NCI-H2081 (cell line): ENCODE measurements around the gene TGFB3.
"Not testable (repeated sequence)": the region's sequence is repeated elsewhere in the genome, so short reads cannot be mapped to it uniquely, and the experiment has no call there.

Experiments used
- DNase-seq, 2 experiments: peaks; one replicate each; lab custom pipeline; 2025; lab: John Stamatoyannopoulos, UW

TGFB3 gene

DNA sequence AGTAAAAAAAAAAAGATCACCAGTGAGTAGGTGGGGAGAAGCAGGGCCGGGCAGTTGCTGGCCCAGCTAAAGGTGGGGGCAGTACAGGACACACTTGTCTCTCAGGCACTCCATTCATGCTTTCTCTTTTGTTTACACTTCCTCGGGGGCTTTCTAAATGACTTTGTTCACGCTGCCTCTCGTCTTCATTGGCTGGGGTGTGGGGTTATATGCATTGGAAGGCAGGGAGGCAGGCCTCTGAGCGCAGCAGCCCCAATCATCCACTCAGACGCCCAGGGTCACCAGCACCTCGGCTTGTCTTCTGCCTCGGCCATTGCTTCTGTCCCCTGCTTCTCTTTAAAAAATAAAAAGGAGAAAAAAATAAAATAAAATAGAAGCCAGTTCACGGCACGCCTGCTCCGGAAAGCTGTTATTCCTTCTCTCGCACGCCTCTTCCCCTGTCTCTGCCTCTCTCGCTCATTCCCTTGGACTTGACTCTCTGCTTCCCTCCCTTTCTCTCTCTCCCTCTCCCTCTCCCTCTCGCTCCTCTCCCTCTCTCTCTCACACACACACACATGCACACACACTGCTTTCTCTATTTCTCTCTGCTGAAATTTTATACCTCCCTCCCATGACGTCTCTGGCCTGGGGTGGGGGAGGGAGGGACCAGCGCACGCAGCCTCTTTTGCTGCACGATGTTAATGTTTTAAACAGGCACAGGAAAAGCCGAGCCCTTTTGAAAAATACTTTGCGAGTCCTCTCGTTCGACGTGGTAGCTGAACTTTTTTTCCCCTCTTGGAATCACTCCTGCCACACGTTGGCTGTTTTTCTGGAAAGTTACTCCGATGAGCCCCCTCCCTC lies at the start of gene TGFB3:
TSS of gene TGFB3 (minus strand) at position 570 of the 840 bp plus-strand sequence. CDS start 1,102 bp downstream, outside the sequence.
- peak; percentile 25 to 39 for DNase-seq

DNA sequence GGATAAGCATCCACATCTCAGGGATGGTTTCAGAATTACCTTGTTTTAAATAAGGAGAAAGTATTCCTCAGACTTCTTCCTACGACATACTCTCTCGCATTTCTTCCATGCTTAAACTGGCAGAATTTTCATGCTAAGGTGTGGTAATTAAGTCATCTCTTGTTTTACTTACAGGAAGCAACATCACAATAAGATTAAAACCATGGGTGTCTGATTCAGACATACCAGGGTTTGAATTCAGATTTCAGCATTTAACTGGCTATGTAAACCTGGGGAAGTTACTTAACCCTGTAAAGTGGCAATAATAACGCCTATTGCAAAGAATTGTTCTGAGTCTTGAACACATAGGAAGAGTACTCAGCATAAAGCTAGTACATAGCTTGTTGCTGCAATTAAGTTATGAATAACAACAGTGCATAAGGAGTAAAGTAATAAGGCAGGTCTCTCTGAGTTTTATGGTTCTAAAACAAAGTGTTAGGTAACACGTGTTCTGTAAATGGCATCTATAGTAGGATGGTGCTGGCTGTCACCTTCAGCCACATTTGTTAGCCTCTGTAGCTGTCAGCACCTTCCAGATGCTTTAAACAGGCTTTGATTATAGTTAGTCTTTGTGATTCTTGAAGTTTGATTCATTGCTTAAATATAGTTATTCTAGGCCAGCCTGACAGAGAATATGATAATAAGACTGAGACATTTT lies 42.6 kb upstream of the TGFB3 start:
- DNase-seq: no peak

GRCh38 chr14:76023757-76024156 lies 42.0 kb upstream of the TGFB3 start:
- DNase-seq: no peak

DNA sequence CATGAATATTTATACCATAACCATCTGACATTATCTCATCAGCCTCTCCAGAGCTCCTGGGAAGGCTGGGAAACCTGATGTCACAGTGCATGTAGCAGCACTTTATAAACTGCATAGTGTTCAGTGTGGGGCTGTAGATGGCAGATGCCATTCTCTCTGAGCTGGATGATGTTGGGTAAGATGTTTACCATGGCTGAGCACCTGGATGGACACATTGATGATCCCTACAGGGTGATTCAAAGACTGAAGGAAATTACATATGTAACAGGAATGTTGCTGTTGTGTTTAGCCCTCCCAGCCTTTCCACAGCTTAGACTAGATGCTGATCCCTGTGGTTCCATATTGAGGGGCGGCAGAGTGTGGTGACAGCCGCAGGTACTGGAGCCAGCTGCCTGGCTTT lies 41.2 kb upstream of the TGFB3 start:
- DNase-seq: no peak

DNA sequence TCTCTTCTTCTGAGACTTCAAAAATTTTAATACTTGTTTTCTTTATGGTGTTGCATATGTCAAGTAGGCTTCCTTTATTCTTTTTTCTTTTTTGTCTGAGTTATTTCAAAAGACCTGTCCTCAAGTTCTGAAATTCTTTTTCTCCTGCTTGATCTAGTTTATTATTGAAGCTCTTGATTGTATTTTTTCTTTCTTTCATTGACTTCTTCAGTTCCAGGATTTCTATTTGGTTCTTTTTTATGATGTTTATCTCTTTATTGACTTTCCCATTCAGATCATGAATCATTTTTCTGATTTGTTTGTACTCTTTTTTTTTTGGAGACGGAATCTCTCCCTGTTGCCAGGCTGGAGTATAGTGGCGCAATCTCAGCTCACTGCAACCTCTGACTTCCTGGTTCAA lies 37.9 kb upstream of the TGFB3 start:
- DNase-seq: no peak

- no peak for DNase-seq
These were observed 33.9 kb upstream of the TGFB3 start for GRCh38 chr14:76015668-76016067.

DNA sequence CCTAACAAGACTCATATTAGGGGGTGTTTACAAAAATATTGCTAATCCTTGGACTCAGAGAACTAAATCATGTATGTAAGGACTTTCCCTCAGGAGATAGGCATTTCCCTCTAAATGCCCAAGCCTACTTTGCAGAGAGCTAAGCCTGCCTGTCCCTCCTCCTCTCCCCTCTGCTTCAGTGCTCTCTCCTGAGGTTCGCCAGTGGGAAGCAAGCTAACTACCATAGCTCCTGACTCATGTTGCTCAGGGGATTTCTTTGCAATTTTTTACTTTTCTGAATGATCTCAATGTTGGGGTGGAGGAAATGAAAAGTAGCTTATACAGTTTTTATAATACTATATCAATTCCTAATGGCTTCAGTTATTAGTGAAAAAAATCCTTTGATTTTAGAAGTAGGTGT lies 33.4 kb upstream of the TGFB3 start:
- no peak for DNase-seq

GRCh38 chr14:76012354-76012753 lies 30.6 kb upstream of the TGFB3 start:
- no peak for DNase-seq

- DNase-seq: no peak
These were observed 30.1 kb upstream of the TGFB3 start for GRCh38 chr14:76011930-76012329.

GRCh38 chr14:76009627-76010026 lies 27.8 kb upstream of the TGFB3 start:
- not testable (repeated sequence) for DNase-seq

- no peak for DNase-seq
These were observed 26.1 kb upstream of the TGFB3 start for GRCh38 chr14:76007852-76008251.

DNA sequence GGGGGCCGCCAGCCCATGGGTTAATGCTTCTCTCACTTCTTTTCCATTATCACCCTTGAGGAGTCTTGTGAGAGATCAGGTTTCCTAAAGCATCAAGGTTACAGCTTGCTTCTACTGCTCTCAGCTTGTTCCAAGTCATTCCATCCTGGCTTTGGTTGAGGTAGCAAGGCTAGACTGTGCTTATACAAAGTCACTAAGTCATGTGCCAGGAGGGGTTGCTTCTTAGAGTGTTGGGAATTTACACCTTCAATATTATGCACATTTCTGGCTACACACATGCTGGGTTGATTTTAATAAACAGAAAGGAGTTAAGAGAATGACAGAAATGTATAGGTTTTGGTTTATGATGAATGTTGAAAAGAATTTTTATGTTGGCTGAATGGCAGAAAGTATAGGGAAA lies 25.6 kb upstream of the TGFB3 start:
- DNase-seq: no peak

DNA sequence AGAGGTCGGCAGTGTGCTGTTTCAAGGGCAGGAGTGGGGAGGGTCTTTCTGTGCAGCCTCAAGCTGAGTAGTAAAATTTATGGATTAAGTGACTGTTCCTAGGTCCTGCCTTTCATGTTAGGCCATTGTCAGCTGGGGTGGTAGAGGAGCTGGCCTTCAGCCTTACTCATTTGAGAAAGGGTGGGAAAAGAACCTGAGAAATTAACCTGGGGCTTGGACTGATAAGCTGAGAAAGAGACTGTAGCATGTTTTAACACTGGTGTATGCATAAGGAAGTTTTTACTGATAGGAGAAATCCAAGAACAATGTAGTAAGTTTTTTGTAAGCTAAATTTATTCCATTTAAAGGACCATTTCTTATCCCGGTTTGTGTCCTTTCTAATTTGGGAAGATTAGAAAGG lies 24.5 kb upstream of the TGFB3 start:
- no peak for DNase-seq

GRCh38 chr14:76002383-76002782 lies 20.6 kb upstream of the TGFB3 start:
- no peak for DNase-seq

- no peak for DNase-seq
These were observed 17.9 kb upstream of the TGFB3 start for GRCh38 chr14:75999511-76000190.

- DNase-seq: no peak
These were observed 14.7 kb upstream of the TGFB3 start for GRCh38 chr14:75996488-75996887.

DNA sequence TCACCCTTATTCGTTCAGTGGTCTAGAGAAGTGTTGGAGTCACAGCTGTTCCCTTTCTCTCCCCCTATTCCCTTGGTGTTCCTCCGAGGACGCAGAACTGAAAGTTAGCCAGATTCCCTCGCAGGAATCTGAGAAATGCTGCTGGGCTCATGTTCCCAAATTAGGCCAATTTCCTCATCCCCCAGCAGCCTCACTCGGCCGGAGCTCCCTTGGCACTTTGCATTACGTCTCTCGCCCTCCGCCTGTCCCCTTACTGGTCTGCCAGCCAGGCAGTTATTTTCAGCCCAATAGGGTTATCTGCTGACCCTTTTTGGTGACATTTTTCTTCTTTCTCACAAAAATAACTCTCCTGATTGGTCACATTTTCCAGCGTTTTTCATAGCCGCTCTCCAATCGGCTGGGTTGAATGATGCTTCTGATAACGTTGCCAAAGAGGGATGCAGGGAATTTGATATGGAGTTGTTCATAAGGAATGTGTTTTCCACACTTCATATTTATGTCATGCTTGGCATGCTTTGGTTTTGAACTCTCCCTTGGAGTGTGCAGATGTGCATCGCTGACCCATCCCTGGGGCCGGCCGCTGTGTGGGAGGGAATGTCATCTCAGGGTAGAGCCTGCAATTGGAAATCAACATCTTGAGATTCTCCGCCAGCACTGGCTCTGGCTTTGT lies 13.7 kb upstream of the TGFB3 start:
- DNase-seq: no peak

GRCh38 chr14:75993567-75994041 lies 11.8 kb upstream of the TGFB3 start:
- DNase-seq: no peak

- DNase-seq: no peak
These were observed 10.0 kb upstream of the TGFB3 start for GRCh38 chr14:75991753-75992152.

GRCh38 chr14:75990297-75990696 lies 8.5 kb upstream of the TGFB3 start:
- DNase-seq: no peak

DNA sequence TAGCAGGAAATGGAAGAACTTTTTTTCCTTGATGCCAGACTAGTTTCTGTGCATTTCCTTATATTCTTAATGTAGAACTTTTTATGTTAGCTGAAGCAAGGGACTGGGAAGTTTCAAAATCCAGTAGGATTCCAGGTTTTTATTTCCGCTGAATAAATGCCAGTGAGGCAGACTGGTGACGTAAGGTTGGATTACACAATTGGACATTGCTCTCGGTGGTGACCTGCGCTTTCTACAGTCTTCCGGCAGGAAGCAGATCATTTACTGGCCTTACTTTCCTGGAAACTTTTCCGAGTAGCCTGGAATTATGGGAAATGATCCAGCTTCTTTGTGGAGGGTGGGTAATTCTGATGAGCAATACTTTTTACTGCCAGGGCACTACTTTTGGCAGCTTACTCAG lies 7.3 kb upstream of the TGFB3 start:
- no peak for DNase-seq
